ENCODE measurements around the gene ME1. TPM values are rescaled to one million over a fixed set of nuclear protein-coding genes. Genes with fewer than 3 reads are reported as not detected.

The ME1 gene
- total and polyA plus RNA-seq, 2 donors (not counting 3 experiments of a cell fraction or from before 2014, with no cell fraction given) = 7.3 to 29.3 TPM

DNA sequence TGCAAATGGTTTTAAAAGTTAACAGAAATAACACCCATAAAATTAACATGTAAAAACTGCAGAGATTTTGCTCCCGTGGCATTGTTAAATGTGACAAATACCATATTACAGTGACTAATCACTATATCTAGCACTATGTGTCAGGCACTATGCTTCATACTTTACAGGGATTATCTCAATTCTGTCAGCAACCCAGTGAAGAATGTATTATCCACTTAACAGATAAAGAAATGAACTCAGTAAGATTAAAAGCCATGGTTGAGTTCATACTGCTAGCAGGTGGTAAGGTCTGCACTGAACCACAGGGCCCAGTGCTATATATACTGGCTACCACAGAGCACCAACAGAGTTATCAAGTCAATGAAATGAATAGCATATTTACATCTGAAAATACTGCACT is 172.3 kb downstream of the ME1 start:
- BruUV-seq (replicated peaks) = no TSS peak
- no peak overlapping the region for H3K4me2 ChIP-seq (ENCODE audit: insufficient read depth, low read length)
- no peaks in the 10 kb centered on the region for H3K9me1 ChIP-seq (replicated peaks; ENCODE audit: control insufficient read depth, extremely low read depth, insufficient read depth, low read length)
- H3K9ac ChIP-seq (replicated peaks; ENCODE audit: extremely low read depth, insufficient read depth, low read length) = no peak overlapping the region
- H3K36me3 ChIP-seq (ENCODE audit: control insufficient read depth in 2 of 2, extremely low read depth in 1 of 2, insufficient read depth in 2 of 2, low read length in 2 of 2) = no peaks in the 10 kb centered on the region
- H2AFZ ChIP-seq (ENCODE audit: low read depth, low read length) = no peak overlapping the region
- dilution Hi-C loops (cut with MboI; ENCODE audit: extremely low pct_ligation_motif_present, low sequenced_read_pairs) = no loop called here
- intact Hi-C loops (cut with micrococcal nuclease) = no loop called here
- FAIRE-seq (no peak), DNase-seq (ENCODE audit: low read depth, low spot score) (no peak)
- H3K27ac ChIP-seq (ENCODE audit: insufficient read depth, low read depth, low read length) = no peak overlapping the region
- ChIA-PET POLR2A (no interaction called here), CTCF (no interaction called here)
- no peak for TF ChIP-seq POLR2AphosphoS5 (IDR thresholded peaks at IDR 0.05; ENCODE audit: insufficient read depth, low read depth, low read length)
- TF ChIP-seq, protein P1, sequence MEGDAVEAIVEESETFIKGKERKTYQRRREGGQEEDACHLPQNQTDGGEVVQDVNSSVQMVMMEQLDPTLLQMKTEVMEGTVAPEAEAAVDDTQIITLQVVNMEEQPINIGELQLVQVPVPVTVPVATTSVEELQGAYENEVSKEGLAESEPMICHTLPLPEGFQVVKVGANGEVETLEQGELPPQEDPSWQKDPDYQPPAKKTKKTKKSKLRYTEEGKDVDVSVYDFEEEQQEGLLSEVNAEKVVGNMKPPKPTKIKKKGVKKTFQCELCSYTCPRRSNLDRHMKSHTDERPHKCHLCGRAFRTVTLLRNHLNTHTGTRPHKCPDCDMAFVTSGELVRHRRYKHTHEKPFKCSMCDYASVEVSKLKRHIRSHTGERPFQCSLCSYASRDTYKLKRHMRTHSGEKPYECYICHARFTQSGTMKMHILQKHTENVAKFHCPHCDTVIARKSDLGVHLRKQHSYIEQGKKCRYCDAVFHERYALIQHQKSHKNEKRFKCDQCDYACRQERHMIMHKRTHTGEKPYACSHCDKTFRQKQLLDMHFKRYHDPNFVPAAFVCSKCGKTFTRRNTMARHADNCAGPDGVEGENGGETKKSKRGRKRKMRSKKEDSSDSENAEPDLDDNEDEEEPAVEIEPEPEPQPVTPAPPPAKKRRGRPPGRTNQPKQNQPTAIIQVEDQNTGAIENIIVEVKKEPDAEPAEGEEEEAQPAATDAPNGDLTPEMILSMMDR (IDR thresholded peaks at IDR 0.05; ENCODE audit: extremely low read depth in 1 of 2, insufficient read depth in 1 of 2, low read depth in 1 of 2, low read length in 2 of 2) = no peak
- TF ChIP-seq, protein P2, sequence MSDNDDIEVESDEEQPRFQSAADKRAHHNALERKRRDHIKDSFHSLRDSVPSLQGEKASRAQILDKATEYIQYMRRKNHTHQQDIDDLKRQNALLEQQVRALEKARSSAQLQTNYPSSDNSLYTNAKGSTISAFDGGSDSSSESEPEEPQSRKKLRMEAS (IDR thresholded peaks at IDR 0.05; ENCODE audit: insufficient read depth, insufficient read length) = no peak
- no peak for TF ChIP-seq POLR2A (IDR thresholded peaks at IDR 0.05; ENCODE audit: low read depth, low read length)
- no peaks in the 10 kb centered on the region for H3K4me1 ChIP-seq (ENCODE audit: control insufficient read depth, extremely low read depth, insufficient read depth, low read length)
- H3K4me3 ChIP-seq (replicated peaks in 1 of 3; ENCODE audit: insufficient read depth in 1 of 3, low read depth in 1 of 3, low read length in 3 of 3) = no peak overlapping the region
- no peaks in the 10 kb centered on the region for H3K27me3 ChIP-seq (ENCODE audit: control insufficient read depth in 2 of 2, insufficient read depth in 2 of 2, low read length in 2 of 2)
- no peaks in the 10 kb centered on the region for H4K20me1 ChIP-seq (replicated peaks; ENCODE audit: control insufficient read depth, extremely low read depth, insufficient read depth, low read length)
- no peaks in the 10 kb centered on the region for H3K79me2 ChIP-seq (ENCODE audit: control insufficient read depth, insufficient read depth, low read length)
- no peaks in the 10 kb centered on the region for H3K9me3 ChIP-seq (replicated peaks; ENCODE audit: control insufficient read depth, insufficient read depth, low read length)

DNA sequence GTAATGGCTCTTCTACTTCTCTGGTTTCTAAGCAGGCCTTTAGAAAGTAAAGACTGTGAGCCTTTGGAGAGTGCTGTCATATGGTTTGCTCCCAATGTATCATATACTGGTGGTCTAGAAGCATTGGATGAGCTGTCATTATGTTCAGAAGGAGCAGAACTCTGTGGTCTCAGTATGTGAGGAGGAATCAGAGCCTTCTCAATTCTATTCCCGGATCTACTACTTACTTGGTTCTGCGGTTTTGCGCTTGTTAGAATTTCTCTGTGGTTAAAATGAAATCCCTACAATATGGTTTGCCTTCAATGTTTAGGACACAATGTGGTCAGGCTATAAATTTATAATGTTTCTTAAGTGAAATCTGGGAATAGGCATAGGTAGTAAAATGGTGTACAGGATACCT is 173.1 kb downstream of the ME1 start:
- POLR2A ChIA-PET = no interaction called here
- Histone ChIP-seq H3K27me3 (ENCODE audit: control insufficient read depth in 2 of 2, insufficient read depth in 2 of 2, low read length in 2 of 2) (no peaks in the 10 kb centered on the region), H3K4me3 (replicated peaks in 1 of 3; ENCODE audit: insufficient read depth in 1 of 3, low read depth in 1 of 3, low read length in 3 of 3) (no peak overlapping the region), H3K79me2 (ENCODE audit: control insufficient read depth, insufficient read depth, low read length) (no peaks in the 10 kb centered on the region), H3K36me3 (ENCODE audit: control insufficient read depth in 2 of 2, extremely low read depth in 1 of 2, insufficient read depth in 2 of 2, low read length in 2 of 2) (no peaks in the 10 kb centered on the region), H3K4me1 (ENCODE audit: control insufficient read depth, extremely low read depth, insufficient read depth, low read length) (no peaks in the 10 kb centered on the region), H3K4me2 (ENCODE audit: insufficient read depth, low read length) (no peak overlapping the region), H3K9ac (replicated peaks; ENCODE audit: extremely low read depth, insufficient read depth, low read length) (no peak overlapping the region), H3K27ac (ENCODE audit: insufficient read depth, low read depth, low read length) (no peak overlapping the region), H3K9me3 (replicated peaks; ENCODE audit: control insufficient read depth, insufficient read depth, low read length) (no peaks in the 10 kb centered on the region), H3K9me1 (replicated peaks; ENCODE audit: control insufficient read depth, extremely low read depth, insufficient read depth, low read length) (no peaks in the 10 kb centered on the region), H4K20me1 (replicated peaks; ENCODE audit: control insufficient read depth, extremely low read depth, insufficient read depth, low read length) (no peaks in the 10 kb centered on the region), H2AFZ (ENCODE audit: low read depth, low read length) (no peak overlapping the region)
- FAIRE-seq (no peak), DNase-seq (ENCODE audit: low read depth, low spot score) (no peak)
- no TSS peak for BruUV-seq (replicated peaks)
- CTCF ChIA-PET = no interaction called here
- dilution Hi-C loops (cut with MboI; ENCODE audit: extremely low pct_ligation_motif_present, low sequenced_read_pairs) = no loop called here
- TF ChIP-seq, protein P1 (IDR thresholded peaks at IDR 0.05; ENCODE audit: extremely low read depth in 1 of 2, insufficient read depth in 1 of 2, low read depth in 1 of 2, low read length in 2 of 2) = no peak
- no peak for TF ChIP-seq MYC (IDR thresholded peaks at IDR 0.05; ENCODE audit: low read depth, low read length)
- no peak for TF ChIP-seq EZH2 (IDR thresholded peaks at IDR 0.05; ENCODE audit: borderline replicate concordance, low read depth, low read length, severe bottlenecking)
- no peak for TF ChIP-seq FOS (IDR thresholded peaks at IDR 0.05; ENCODE audit: borderline replicate concordance, insufficient read depth, low read length)
- TF ChIP-seq POLR2A (IDR thresholded peaks at IDR 0.05; ENCODE audit: low read depth, low read length) = no peak
- no peak for TF ChIP-seq POLR2AphosphoS5 (IDR thresholded peaks at IDR 0.05; ENCODE audit: insufficient read depth, low read depth, low read length)
- TF ChIP-seq, protein P2 (IDR thresholded peaks at IDR 0.05; ENCODE audit: insufficient read depth, insufficient read length) = no peak
- intact Hi-C loops (cut with micrococcal nuclease) = no loop called here

Data from endothelial cell of umbilical vein (primary cell).